Stimulated activated naive B cell treated with anti-CD40 and anti-IgM and Interleukin-4, amounts not matched to agents 10 μg/mL and 1 μg/mL and 100 μg/mL, for 72 hours (primary cell): ENCODE measurements around the gene ITGB6.
"Not testable (repeated sequence)": the region's sequence is repeated elsewhere in the genome, so short reads cannot be mapped to it uniquely, and the experiment has no call there.

ENCODE experiments used
- ATAC-seq, 2 donors: fragments of 150-1000 bp; cut with Tn5 transposase; replicated peaks; 2 replicates each; pipeline ENCODE4 v1.10.0; 2021; ENCODE audit warnings: moderate library complexity in 1 of 2
- DNase-seq: peaks from one replicate; pipeline ENCODE4 v3.0.0; 2021
- H3K27ac Mint-ChIP-seq: one replicate; pipeline ENCODE4 v1.8.0; 2022; ENCODE audit warnings: mild to moderate bottlenecking, mixed read lengths
- H3K27me3 Mint-ChIP-seq, 2 donors: one replicate each; pipeline ENCODE4 v1.8.0; 2022; ENCODE audit warnings: mixed read lengths in 2 of 2
- H3K36me3 Mint-ChIP-seq, 2 donors: one replicate each; pipeline ENCODE4 v1.8.0; 2022; ENCODE audit warnings: mixed read lengths in 2 of 2, mild to moderate bottlenecking in 1 of 2
- H3K4me1 Mint-ChIP-seq, 2 donors: one replicate each; pipeline ENCODE4 v1.8.0; 2022; ENCODE audit warnings: mixed read lengths in 2 of 2, mild to moderate bottlenecking in 1 of 2
- H3K4me3 Mint-ChIP-seq, 2 donors: one replicate each; pipeline ENCODE4 v1.8.0; 2022; ENCODE audit warnings: mild to moderate bottlenecking in 2 of 2, mixed read lengths in 2 of 2, moderate library complexity in 1 of 2
- H3K9me3 Mint-ChIP-seq, 2 donors: one replicate each; pipeline ENCODE4 v1.8.0; 2022; ENCODE audit warnings: mixed read lengths in 2 of 2, mild to moderate bottlenecking in 1 of 2

Gene ITGB6

DNA sequence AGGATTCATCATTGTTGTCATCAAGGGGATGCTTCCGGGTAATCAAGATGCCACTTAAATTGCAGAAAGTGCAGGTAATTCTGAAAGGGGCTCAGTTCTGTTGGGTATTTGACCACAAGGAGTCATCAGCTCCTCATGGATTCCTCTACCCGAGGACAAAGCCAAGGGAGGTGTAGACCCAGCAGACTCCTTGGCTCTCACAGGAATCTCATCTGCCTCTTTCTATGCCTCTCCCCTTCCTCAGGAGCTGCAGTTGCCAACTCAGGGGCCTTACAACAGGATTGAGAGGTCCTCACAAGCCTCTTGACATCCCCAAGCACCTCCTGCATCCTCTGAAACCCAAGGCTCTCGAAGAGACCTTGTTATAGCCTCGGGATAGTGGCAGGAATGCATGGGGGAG is 44.0 kb downstream of the ITGB6 start:
- Mint-ChIP-seq H3K4me3 (no peak overlapping the region), H3K27me3 (peaks cover 0 to 12% of the 10 kb centered on the region in 2 donors), H3K36me3 (no peaks in the 10 kb centered on the region), H3K9me3 (peaks cover 5 to 6% of the 10 kb centered on the region in 2 donors), H3K4me1 (no peaks in the 10 kb centered on the region), H3K27ac (no peak overlapping the region)
- ATAC-seq (no peak), DNase-seq (no peak)

DNA sequence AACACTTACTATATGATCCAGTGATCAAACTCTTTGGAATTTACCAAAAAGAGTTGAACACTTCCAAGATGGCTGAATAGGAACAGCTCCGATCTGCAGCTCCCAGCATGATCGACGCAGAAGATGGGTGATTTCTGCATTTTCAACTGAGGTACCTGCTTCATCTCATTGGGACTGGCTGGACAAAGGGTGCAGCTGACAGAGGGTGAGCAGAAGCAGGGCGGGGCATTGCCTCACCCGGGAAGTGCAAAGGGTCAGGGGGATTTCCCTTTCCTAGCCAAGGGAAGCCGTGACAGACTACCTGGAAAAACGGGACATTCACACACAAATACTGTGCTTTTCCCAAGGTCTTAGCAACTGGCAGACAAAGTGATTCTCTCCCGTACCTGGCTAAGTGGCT is 51.7 kb downstream of the ITGB6 start:
- H3K4me3 Mint-ChIP-seq, H3K27ac Mint-ChIP-seq, H3K9me3 Mint-ChIP-seq, ATAC-seq, DNase-seq, H3K4me1 Mint-ChIP-seq, H3K36me3 Mint-ChIP-seq: not testable (repeated sequence)
- H3K27me3 Mint-ChIP-seq = peaks cover 3 to 15% of the 10 kb centered on the region in 2 donors

DNA sequence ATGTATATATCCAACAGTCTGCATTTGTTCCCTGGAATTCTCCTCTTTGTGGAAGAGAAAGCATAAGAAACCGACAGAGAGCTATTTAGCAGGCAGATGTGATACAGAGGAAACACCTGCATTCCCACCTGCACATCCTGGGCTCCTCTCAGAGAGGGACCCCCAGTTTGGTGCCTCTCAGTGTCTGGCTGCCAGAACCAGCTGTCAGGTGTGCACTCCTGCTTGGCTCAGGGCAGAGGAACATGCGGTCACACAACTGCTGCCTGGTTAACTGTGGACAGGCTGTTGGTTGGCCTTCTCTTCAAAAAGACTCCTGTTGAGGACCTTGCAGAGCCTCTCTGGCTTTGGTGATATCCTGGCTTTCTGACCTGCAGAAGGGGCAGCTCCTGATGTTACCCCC is 54.6 kb downstream of the ITGB6 start:
- ATAC-seq = no peak
- no peaks in the 10 kb centered on the region for H3K36me3 Mint-ChIP-seq
- DNase-seq = no peak
- no peak overlapping the region for H3K4me3 Mint-ChIP-seq
- no peaks in the 10 kb centered on the region for H3K9me3 Mint-ChIP-seq
- H3K27ac Mint-ChIP-seq = no peak overlapping the region
- no peaks in the 10 kb centered on the region for H3K4me1 Mint-ChIP-seq
- peaks cover 3 to 8% of the 10 kb centered on the region in 2 donors for H3K27me3 Mint-ChIP-seq

GRCh38 chr2:160144280-160144990 is 55.6 kb downstream of the ITGB6 start:
- no peaks in the 10 kb centered on the region for H3K36me3 Mint-ChIP-seq
- H3K27me3 Mint-ChIP-seq = peaks cover 6 to 8% of the 10 kb centered on the region in 2 donors
- H3K4me3 Mint-ChIP-seq = no peak overlapping the region
- no peak overlapping the region for H3K27ac Mint-ChIP-seq
- DNase-seq = no peak
- no peaks in the 10 kb centered on the region for H3K4me1 Mint-ChIP-seq
- H3K9me3 Mint-ChIP-seq = no peaks in the 10 kb centered on the region
- no peak for ATAC-seq

DNA sequence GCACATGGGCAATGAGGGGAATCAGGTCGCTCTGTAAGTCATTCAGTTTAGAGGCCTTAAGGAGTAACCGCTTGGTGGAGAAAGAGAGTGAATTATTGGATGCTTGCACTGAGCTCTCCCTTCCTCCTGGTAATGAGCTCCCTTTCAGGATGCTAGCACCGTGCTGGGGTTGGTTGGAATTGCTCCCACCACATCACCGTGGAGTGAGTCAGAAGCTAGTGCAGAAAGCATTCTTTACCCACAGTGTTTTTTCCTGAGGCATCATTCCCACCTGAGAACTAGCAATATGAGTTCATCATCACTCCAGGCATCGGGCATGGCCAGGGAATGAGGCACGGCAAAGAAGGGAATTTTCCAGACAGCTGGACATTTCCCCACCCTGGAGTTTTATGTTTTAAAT is 57.6 kb downstream of the ITGB6 start:
- ATAC-seq (no peak), DNase-seq (no peak)
- H3K4me1 Mint-ChIP-seq = no peaks in the 10 kb centered on the region

DNA sequence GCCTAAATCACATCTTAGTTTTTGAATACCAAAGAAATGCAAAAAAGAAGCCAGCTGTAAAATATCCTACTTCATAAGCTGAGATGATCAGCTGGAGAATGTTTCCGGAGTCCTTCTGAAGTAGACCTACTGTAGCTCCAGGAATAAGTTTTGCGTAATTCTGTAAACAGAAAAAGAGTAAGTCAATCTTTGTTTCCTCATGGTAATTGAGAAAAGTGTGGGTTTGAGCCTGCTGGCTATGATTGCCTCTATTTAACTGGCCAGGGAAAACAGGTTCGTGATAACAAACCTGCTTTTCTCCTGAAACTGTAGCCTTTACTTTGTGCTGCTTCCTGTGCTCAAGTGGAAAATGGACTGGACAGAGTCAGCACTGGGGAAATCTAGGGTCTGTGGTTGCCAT is 58.2 kb downstream of the ITGB6 start:
- Mint-ChIP-seq H3K36me3 (no peaks in the 10 kb centered on the region), H3K27me3 (peaks cover 0 to 6% of the 10 kb centered on the region in 2 donors), H3K4me3 (no peak overlapping the region), H3K27ac (no peak overlapping the region), H3K9me3 (no peaks in the 10 kb centered on the region), H3K4me1 (no peaks in the 10 kb centered on the region)
- ATAC-seq (no peak), DNase-seq (no peak)

More for the DNA sequence above, 57.6 kb downstream of the ITGB6 start:
- no peak overlapping the region for H3K4me3 Mint-ChIP-seq
- H3K27me3 Mint-ChIP-seq = peaks cover 1 to 6% of the 10 kb centered on the region in 2 donors
- no peak overlapping the region for H3K27ac Mint-ChIP-seq
- no peaks in the 10 kb centered on the region for H3K9me3 Mint-ChIP-seq
- no peaks in the 10 kb centered on the region for H3K36me3 Mint-ChIP-seq

GRCh38 chr2:160141419-160141818 is 58.7 kb downstream of the ITGB6 start:
- no peak for DNase-seq
- no peaks in the 10 kb centered on the region for H3K4me1 Mint-ChIP-seq
- no peaks in the 10 kb centered on the region for H3K36me3 Mint-ChIP-seq
- no peak overlapping the region for H3K4me3 Mint-ChIP-seq
- no peak for ATAC-seq
- H3K9me3 Mint-ChIP-seq = no peaks in the 10 kb centered on the region
- no peak overlapping the region for H3K27ac Mint-ChIP-seq
- H3K27me3 Mint-ChIP-seq = peaks cover 0 to 6% of the 10 kb centered on the region in 2 donors

DNA sequence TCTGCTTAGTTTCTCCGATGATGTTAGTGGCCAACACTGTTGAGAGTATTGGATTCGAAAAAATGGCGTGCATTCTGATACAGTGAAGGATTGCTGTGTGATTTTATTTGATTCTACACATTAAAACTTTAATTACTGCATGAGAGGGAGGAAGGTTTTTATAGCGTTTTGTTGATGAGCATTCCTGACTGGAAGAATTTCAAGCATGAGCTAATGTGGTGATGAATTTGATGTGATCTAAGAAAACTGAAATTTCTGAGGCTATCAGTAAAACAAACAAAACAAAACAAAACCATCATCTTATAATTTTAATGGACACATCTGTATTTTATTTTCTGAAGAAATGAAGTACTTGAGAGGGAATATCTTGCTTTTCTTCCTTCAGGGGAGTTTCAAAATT is 59.6 kb downstream of the ITGB6 start:
- H3K27ac Mint-ChIP-seq = no peak overlapping the region
- no peaks in the 10 kb centered on the region for H3K36me3 Mint-ChIP-seq
- no peak for DNase-seq
- H3K4me3 Mint-ChIP-seq = no peak overlapping the region
- H3K27me3 Mint-ChIP-seq = peaks cover 0 to 3% of the 10 kb centered on the region in 2 donors
- ATAC-seq = no peak
- H3K4me1 Mint-ChIP-seq = no peaks in the 10 kb centered on the region
- H3K9me3 Mint-ChIP-seq = no peaks in the 10 kb centered on the region

- Mint-ChIP-seq H3K36me3 (no peaks in the 10 kb centered on the region), H3K4me3 (no peak overlapping the region), H3K9me3 (no peaks in the 10 kb centered on the region), H3K4me1 (no peaks in the 10 kb centered on the region), H3K27ac (no peak overlapping the region), H3K27me3 (peaks cover 0 to 3% of the 10 kb centered on the region in 2 donors)
- DNase-seq (no peak), ATAC-seq (no peak)
Observed at GRCh38 chr2:160139991-160140390, 60.1 kb downstream of the ITGB6 start.

GRCh38 chr2:160139350-160139749 is 60.7 kb downstream of the ITGB6 start:
- ATAC-seq (no peak), DNase-seq (no peak)
- Mint-ChIP-seq H3K9me3 (no peaks in the 10 kb centered on the region), H3K27me3 (peaks cover 0 to 3% of the 10 kb centered on the region in 2 donors), H3K4me1 (no peaks in the 10 kb centered on the region), H3K4me3 (no peak overlapping the region), H3K27ac (no peak overlapping the region), H3K36me3 (no peaks in the 10 kb centered on the region)

- no peak for ATAC-seq
- no peaks in the 10 kb centered on the region for H3K36me3 Mint-ChIP-seq
- no peak overlapping the region for H3K27ac Mint-ChIP-seq
- H3K27me3 Mint-ChIP-seq = peaks cover 0 to 8% of the 10 kb centered on the region in 2 donors
- H3K4me1 Mint-ChIP-seq = no peaks in the 10 kb centered on the region
- H3K9me3 Mint-ChIP-seq = peaks cover 0 to 5% of the 10 kb centered on the region in 2 donors
- DNase-seq = no peak
- no peak overlapping the region for H3K4me3 Mint-ChIP-seq
Observed at GRCh38 chr2:160138406-160138805, 61.7 kb downstream of the ITGB6 start.

GRCh38 chr2:160137464-160137863 is 62.6 kb downstream of the ITGB6 start:
- Mint-ChIP-seq H3K9me3 (peaks cover 0 to 5% of the 10 kb centered on the region in 2 donors), H3K36me3 (no peaks in the 10 kb centered on the region), H3K27ac (no peak overlapping the region), H3K4me1 (no peaks in the 10 kb centered on the region), H3K4me3 (no peak overlapping the region), H3K27me3 (peaks cover 8% of the 10 kb centered on the region in 2 donors)
- no peak for ATAC-seq
- no peak for DNase-seq

DNA sequence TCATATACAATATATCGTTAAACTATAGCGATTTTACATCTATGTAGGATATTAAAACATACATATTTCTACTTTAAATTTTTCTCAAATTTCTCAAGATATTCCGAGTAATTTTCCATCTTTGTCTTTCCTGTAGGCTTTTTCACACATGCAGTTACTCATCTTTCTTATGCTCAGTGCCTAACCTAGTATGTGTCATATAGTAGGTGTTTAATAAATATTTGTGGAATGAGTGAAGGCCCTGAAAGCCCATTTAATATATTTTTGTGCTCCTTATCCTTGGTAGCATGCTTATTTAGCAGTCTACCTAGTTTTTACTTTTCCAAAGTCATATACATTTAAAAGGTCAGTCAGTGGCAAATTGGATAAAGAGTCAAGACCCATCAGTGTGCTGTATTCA is 67.3 kb downstream of the ITGB6 start:
- no peak for ATAC-seq
- H3K27ac Mint-ChIP-seq = no peak overlapping the region
- H3K4me3 Mint-ChIP-seq = no peak overlapping the region
- H3K4me1 Mint-ChIP-seq = no peaks in the 10 kb centered on the region
- DNase-seq = no peak
- no peaks in the 10 kb centered on the region for H3K36me3 Mint-ChIP-seq
- peaks cover 5 to 8% of the 10 kb centered on the region in 2 donors for H3K27me3 Mint-ChIP-seq
- H3K9me3 Mint-ChIP-seq = peaks cover 0 to 5% of the 10 kb centered on the region in 2 donors

- ATAC-seq = no peak
- no peak for DNase-seq
- Mint-ChIP-seq H3K4me1 (no peaks in the 10 kb centered on the region), H3K9me3 (no peaks in the 10 kb centered on the region), H3K27ac (no peak overlapping the region), H3K4me3 (no peak overlapping the region), H3K27me3 (peaks cover 0 to 9% of the 10 kb centered on the region in 2 donors), H3K36me3 (no peaks in the 10 kb centered on the region)
Observed at GRCh38 chr2:160126756-160127155, 73.3 kb downstream of the ITGB6 start.

GRCh38 chr2:160126315-160126714 is 73.8 kb downstream of the ITGB6 start:
- no peaks in the 10 kb centered on the region for H3K9me3 Mint-ChIP-seq
- ATAC-seq = no peak
- H3K36me3 Mint-ChIP-seq = no peaks in the 10 kb centered on the region

More at GRCh38 chr2:160126315-160126714, 73.8 kb downstream of the ITGB6 start:
- H3K27ac Mint-ChIP-seq = no peak overlapping the region
- no peak for DNase-seq
- H3K4me1 Mint-ChIP-seq = no peaks in the 10 kb centered on the region
- no peak overlapping the region for H3K4me3 Mint-ChIP-seq
- H3K27me3 Mint-ChIP-seq = peaks cover 0 to 9% of the 10 kb centered on the region in 2 donors
